GM12864 (cell line): ENCODE measurements around the gene ARHGAP24.
"Not testable (repeated sequence)": the region's sequence is repeated elsewhere in the genome, so short reads cannot be mapped to it uniquely, and the experiment has no call there.

Source experiments
- DNase-seq: peaks from one replicate; pipeline ENCODE4 v3.0.0-alpha.2; 2011; ENCODE audit warnings: low read depth
- H3K4me3 ChIP-seq: 2 replicates; pipeline ENCODE4 v1.5.1; 2011; ENCODE audit warnings: mild to moderate bottlenecking, low read depth, low read length, control low read depth
- TF ChIP-seq, protein P1 (sequence below): IDR thresholded peaks from 2 replicates; pipeline ENCODE4 v1.5.1; 2011; ENCODE audit warnings: low read depth, mild to moderate bottlenecking, moderate library complexity, low read length, control low read depth, inconsistent platforms; ENCODE audit errors: missing control alignments

Gene ARHGAP24

DNA sequence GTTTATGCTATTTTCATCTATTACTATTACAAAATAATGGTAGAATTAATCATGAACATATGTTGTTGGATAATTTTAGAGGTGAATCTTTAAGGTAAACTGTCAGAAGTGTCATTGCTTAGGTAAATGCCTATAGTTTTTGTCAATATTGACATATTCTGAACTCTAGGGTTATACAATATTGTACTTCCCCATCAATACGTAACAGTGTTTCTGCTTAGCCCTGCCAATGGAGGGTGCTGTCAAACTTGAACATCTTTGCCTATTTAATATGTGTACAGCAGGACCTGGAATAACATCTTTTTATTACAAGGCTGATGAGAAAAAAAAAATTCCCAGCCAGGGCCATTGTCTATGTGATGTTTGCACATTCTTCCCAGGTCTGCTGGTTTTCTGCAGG, 40.8 kb downstream of the ARHGAP24 start:
- TF ChIP-seq, protein P1, sequence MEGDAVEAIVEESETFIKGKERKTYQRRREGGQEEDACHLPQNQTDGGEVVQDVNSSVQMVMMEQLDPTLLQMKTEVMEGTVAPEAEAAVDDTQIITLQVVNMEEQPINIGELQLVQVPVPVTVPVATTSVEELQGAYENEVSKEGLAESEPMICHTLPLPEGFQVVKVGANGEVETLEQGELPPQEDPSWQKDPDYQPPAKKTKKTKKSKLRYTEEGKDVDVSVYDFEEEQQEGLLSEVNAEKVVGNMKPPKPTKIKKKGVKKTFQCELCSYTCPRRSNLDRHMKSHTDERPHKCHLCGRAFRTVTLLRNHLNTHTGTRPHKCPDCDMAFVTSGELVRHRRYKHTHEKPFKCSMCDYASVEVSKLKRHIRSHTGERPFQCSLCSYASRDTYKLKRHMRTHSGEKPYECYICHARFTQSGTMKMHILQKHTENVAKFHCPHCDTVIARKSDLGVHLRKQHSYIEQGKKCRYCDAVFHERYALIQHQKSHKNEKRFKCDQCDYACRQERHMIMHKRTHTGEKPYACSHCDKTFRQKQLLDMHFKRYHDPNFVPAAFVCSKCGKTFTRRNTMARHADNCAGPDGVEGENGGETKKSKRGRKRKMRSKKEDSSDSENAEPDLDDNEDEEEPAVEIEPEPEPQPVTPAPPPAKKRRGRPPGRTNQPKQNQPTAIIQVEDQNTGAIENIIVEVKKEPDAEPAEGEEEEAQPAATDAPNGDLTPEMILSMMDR: no peak
- H3K4me3 ChIP-seq: no peak overlapping the region
- no peak for DNase-seq

DNA sequence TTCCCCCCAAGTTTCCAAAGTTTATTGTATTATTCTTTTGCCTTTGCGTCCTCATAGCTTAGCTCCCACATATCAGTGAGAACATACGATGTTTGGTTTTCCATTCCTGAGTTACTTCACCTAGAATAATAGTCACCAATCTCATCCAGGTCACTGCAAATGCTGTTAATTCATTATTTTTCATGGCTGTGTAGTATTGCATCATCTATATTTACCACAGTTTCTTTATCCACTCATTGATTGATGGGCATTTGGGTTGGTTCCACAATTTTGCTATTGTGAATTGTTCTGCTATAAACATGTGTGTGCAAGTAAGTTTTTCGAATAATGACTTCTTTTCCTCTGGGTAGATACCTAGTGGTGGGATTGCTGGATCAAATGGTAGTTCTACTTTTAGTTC, 43.6 kb downstream of the ARHGAP24 start:
- not testable (repeated sequence) for DNase-seq, H3K4me3 ChIP-seq

DNA sequence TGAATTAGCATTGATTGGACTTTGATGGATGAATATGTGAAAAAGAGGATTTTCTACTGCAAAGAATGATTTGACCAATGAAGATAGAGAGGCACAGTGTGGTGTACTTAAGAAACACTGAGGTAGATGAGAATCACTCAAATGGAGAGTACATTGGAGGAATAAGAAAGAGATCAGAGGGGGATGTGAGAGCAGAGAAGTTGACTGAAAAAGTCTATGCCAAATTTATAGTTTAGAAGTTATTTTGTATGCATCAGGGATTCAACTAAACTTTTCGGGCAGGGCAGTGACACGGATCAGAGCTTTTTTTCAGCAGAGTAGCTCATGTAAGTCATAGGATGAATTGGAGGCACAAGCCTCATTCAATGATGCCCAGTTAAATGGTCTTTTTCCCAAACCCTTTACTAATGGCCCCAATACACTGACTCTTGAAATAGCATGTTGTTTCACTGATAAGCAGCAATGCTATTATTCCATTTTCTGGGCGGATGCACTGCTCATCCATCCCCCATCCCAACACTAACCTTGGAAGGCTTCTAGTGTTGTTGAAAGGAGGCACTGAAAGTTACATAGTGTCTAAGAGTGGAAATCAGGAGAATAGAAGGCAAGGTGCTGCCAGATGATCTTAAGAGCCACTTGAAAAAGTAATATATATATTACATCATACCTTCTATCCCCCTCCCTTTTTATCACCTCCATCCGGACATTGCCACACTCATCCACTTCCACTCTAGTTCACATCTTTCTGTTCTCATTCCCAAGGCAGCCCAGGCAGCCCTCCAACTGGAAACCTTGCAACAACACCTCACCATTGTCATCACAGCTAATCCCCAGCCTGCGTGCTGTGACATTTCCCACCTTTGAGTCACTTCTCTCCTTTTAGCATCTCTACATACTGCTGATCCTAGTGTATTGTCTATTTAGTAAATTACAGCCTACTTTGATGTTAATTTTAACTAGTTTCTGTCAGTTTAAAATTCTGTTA, 46.1 kb downstream of the ARHGAP24 start:
- TF ChIP-seq, protein P1: no peak
- no peak overlapping the region for H3K4me3 ChIP-seq
- no peak for DNase-seq

DNA sequence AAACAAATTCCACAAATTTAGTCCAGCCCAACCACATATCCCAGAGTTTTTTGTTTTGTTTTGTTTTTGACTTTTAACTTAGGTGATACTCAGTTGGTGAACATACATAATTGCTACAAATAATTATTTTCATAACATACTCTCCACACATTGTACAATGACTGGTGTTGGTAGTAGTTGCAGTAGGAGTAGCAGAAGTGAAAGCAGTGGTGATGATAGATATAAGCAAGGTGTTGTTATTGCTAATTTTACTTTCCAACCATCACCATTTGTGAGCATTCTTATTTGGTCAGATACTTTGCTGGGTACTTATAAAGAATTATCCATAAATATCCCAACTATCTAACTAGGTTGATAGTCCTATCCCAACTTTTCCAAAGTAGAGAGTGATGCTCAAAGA, 47.3 kb downstream of the ARHGAP24 start:
- no peak for DNase-seq
- H3K4me3 ChIP-seq: no peak overlapping the region
- TF ChIP-seq, protein P1: no peak

DNA sequence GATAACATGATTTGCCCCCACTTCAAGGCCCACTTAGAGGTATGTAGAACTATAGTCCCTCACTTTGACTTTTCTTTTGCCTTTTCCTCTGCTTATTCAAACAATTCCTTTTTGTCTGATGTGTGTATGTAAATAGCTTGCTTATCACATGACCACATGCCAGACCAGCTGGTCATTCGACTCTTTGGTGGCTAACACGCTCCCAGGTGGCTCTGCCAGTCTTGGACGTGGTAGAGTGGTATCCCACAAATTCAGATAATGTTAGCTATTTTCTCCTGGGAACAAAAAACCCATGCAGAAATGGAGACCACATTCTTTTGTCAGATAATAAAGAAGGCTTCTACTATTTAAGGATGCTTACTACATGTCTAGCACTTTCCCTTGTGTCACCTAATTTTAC, 47.9 kb downstream of the ARHGAP24 start:
- TF ChIP-seq, protein P1: no peak
- no peak for DNase-seq
- H3K4me3 ChIP-seq: no peak overlapping the region

DNA sequence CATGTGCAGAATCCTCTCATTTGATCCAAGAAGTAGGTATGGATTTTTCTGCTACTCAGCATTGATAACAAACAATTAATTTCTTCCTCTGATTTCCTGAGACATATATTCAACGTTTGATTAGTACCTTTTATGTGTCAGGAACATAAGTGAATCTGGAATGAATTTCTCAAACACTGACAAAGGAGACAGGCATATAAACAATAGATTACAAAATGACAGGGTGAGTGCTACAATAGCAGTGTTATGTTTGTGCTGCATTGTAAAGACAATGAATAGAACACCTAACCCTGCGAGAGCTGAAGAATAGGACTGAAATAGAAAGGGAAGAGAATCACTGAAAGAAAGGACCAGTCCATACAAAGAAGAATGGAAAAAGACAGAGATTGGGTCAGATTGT, 52.9 kb downstream of the ARHGAP24 start:
- TF ChIP-seq, protein P1: no peak
- H3K4me3 ChIP-seq: no peak overlapping the region
- no peak for DNase-seq

DNA sequence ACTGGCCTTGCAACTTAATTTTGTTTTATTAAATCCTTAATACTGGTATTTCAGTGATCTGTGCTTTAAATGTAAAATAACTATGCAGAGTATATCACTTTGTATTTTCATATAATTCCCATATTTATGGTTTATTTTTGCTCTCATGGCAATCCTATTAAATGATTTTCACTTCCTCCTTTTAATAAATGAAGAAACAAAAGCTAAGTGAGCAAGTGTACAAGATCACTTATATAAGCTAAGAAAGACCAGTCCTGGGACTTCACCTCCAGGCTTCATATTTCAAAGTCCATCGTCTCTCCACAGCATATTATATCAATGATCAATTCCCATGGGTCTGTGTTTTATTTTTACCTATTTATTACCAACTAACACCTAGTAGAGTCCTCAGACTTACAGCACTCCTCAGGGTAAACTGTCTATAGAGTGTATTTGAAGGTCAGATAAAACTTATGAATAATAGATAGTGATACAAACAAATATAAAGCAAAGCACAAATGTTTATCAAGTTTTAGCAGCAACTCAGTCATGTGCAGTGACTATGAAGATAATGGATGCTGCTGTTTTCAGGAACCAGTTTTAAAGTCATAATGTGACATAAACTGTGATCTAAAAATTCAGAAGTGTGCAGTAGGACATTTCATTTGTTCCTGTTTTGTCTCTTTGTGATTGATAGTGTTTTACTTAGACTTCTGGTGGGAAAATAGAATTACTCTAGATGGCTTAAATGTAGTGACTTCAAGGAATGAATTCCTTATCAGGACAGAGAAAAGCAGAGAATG, 56.8 kb downstream of the ARHGAP24 start:
- H3K4me3 ChIP-seq: no peak overlapping the region
- TF ChIP-seq, protein P1: no peak
- DNase-seq: no peak
